ENCODE data around the gene ARID5A. TPM values are rescaled to one million over a fixed set of nuclear protein-coding genes. Genes with fewer than 3 reads are reported as not detected.

The ARID5A gene
- total and polyA plus RNA-seq, 2 donors (not counting 1 experiment from before 2014, with no cell fraction given), result 35.5 to 93.0 TPM

DNA sequence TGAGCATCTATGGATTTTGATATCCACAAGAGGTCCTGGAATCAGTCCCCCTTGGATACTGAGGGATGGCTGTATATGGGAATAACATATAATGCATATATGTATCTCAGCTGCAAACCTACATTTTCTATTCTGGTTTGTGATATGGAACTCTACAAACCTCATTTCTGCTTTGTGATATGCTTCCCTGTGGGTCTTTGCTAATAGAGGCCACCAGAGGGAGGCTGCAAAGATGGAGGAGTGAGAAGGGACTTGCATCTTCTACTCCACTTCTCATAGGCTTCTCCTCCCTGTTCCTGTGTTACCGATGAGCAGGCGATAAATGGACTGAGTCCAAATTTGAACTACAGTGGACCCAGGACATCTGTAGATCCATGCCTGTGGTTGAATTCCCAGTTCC is 37.8 kb downstream of the ARID5A start:
- Histone ChIP-seq H3K9me3 (ENCODE audit: control extremely low read depth in 1 of 3, control insufficient read depth in 2 of 3, insufficient read depth in 1 of 3, low read length in 2 of 3) (no peaks in the 10 kb centered on the region), H3K36me3 (replicated peaks in 1 of 2; ENCODE audit: control extremely low read depth in 1 of 2, control insufficient read depth in 1 of 2, extremely low read depth in 1 of 2, insufficient read depth in 2 of 2, low read length in 1 of 2) (no peaks in the 10 kb centered on the region), H3K27ac (ENCODE audit: low read length in 2 of 2) (no peak overlapping the region), H3K79me2 (ENCODE audit: control insufficient read depth, insufficient read depth, low read length) (no peaks in the 10 kb centered on the region), H2AFZ (ENCODE audit: insufficient read depth, low read depth, low read length, poor library complexity, severe bottlenecking) (no peak overlapping the region), H3K4me1 (ENCODE audit: control insufficient read depth in 2 of 2, insufficient read depth in 2 of 2, low read length in 2 of 2) (no peaks in the 10 kb centered on the region), H4K20me1 (ENCODE audit: control insufficient read depth, insufficient read depth, low read length, poor library complexity, severe bottlenecking) (no peaks in the 10 kb centered on the region), H3K4me2 (replicated peaks; ENCODE audit: low read depth, low read length, poor library complexity, severe bottlenecking) (no peak overlapping the region), H3K4me3 (ENCODE audit: control extremely low read depth in 1 of 5, extremely low read depth in 1 of 5, insufficient read depth in 1 of 5, low read depth in 2 of 5, low read length in 4 of 5) (no peak overlapping the region), H3K27me3 (replicated peaks in 1 of 4; ENCODE audit: control extremely low read depth in 1 of 4, control insufficient read depth in 3 of 4, insufficient read depth in 4 of 4, low read length in 3 of 4) (no peaks in the 10 kb centered on the region), H3K9ac (ENCODE audit: low read length) (no peak overlapping the region)
- ChIA-PET POLR2A (no interaction called here), CTCF (no interaction called here)
- Mint-ChIP-seq H3K4me3 (no peak overlapping the region), H3K27me3 (no peaks in the 10 kb centered on the region), H3K27ac (no peak overlapping the region), H3K9me3 (ENCODE audit: insufficient read depth) (no peaks in the 10 kb centered on the region), H3K4me1 (no peaks in the 10 kb centered on the region)
- ATAC-seq (ENCODE audit: low read depth), result no peak
- intact Hi-C loops (cut with micrococcal nuclease), result no loop called here
- TF ChIP-seq, protein P1, sequence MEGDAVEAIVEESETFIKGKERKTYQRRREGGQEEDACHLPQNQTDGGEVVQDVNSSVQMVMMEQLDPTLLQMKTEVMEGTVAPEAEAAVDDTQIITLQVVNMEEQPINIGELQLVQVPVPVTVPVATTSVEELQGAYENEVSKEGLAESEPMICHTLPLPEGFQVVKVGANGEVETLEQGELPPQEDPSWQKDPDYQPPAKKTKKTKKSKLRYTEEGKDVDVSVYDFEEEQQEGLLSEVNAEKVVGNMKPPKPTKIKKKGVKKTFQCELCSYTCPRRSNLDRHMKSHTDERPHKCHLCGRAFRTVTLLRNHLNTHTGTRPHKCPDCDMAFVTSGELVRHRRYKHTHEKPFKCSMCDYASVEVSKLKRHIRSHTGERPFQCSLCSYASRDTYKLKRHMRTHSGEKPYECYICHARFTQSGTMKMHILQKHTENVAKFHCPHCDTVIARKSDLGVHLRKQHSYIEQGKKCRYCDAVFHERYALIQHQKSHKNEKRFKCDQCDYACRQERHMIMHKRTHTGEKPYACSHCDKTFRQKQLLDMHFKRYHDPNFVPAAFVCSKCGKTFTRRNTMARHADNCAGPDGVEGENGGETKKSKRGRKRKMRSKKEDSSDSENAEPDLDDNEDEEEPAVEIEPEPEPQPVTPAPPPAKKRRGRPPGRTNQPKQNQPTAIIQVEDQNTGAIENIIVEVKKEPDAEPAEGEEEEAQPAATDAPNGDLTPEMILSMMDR (IDR thresholded peaks at IDR 0.05), result no peak
- TF ChIP-seq EZH2 (IDR thresholded peaks at IDR 0.05; ENCODE audit: borderline replicate concordance, insufficient read depth, low read depth, low read length, poor library complexity, severe bottlenecking), result no peak
- WGBS (ENCODE audit: insufficient coverage), result 83% methylated on average over 1 of the region's 2 CpGs
- no peak for DNase-seq

DNA sequence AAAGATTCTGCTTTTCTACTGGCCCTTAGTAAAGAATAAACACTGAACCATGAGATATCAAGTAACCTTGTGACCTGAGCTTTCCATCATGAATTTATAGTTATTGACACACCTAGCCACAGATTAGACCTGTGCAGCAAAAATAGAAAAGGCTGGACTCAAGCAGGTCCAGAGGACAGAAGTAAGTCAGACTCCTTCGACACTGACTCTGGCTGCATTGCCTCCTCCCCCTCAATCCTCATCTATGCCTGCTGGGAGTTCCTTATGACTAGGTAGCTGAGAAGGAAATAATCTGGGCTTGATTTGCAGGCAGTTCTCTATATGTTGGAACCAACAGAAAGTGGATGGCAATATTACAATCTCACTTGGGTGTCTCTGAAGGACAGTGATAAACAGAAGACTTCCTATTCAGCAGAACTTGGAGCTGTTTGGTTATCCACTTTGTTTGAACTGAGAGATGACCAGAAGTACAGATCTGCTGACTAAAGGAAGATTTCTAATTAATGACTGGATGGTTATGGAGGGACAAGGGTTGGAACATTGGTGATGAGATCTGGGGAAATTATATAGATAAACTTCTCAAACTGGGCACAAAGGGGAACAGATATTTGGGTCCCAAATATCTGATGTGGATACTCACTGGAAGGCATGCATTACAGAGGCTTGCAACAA is 39.4 kb downstream of the ARID5A start:
- no peak overlapping the region for H3K4me2 ChIP-seq (replicated peaks; ENCODE audit: low read depth, low read length, poor library complexity, severe bottlenecking)
- no peaks in the 10 kb centered on the region for H3K4me1 ChIP-seq (ENCODE audit: control insufficient read depth in 2 of 2, insufficient read depth in 2 of 2, low read length in 2 of 2)
- H3K4me3 ChIP-seq (ENCODE audit: control extremely low read depth in 1 of 5, extremely low read depth in 1 of 5, insufficient read depth in 1 of 5, low read depth in 2 of 5, low read length in 4 of 5), result no peak overlapping the region
- no peaks in the 10 kb centered on the region for H4K20me1 ChIP-seq (ENCODE audit: control insufficient read depth, insufficient read depth, low read length, poor library complexity, severe bottlenecking)
- no peak overlapping the region for H2AFZ ChIP-seq (ENCODE audit: insufficient read depth, low read depth, low read length, poor library complexity, severe bottlenecking)
- Mint-ChIP-seq H3K4me3 (no peak overlapping the region), H3K27ac (no peak overlapping the region), H3K27me3 (no peaks in the 10 kb centered on the region), H3K9me3 (ENCODE audit: insufficient read depth) (no peaks in the 10 kb centered on the region), H3K4me1 (no peaks in the 10 kb centered on the region)
- no peaks in the 10 kb centered on the region for H3K9me3 ChIP-seq (ENCODE audit: control extremely low read depth in 1 of 3, control insufficient read depth in 2 of 3, insufficient read depth in 1 of 3, low read length in 2 of 3)
- ATAC-seq (ENCODE audit: low read depth) (no peak), DNase-seq (no peak)
- ChIA-PET POLR2A (no interaction called here), CTCF (no interaction called here)
- H3K9ac ChIP-seq (ENCODE audit: low read length), result no peak overlapping the region
- no peaks in the 10 kb centered on the region for H3K79me2 ChIP-seq (ENCODE audit: control insufficient read depth, insufficient read depth, low read length)
- intact Hi-C loops (cut with micrococcal nuclease), result no loop called here
- H3K27me3 ChIP-seq (replicated peaks in 1 of 4; ENCODE audit: control extremely low read depth in 1 of 4, control insufficient read depth in 3 of 4, insufficient read depth in 4 of 4, low read length in 3 of 4), result no peaks in the 10 kb centered on the region
- H3K27ac ChIP-seq (ENCODE audit: low read length in 2 of 2), result no peak overlapping the region
- TF ChIP-seq, protein P1 (IDR thresholded peaks at IDR 0.05), result no peak
- TF ChIP-seq EZH2 (IDR thresholded peaks at IDR 0.05; ENCODE audit: borderline replicate concordance, insufficient read depth, low read depth, low read length, poor library complexity, severe bottlenecking), result no peak
- no peaks in the 10 kb centered on the region for H3K36me3 ChIP-seq (replicated peaks in 1 of 2; ENCODE audit: control extremely low read depth in 1 of 2, control insufficient read depth in 1 of 2, extremely low read depth in 1 of 2, insufficient read depth in 2 of 2, low read length in 1 of 2)
- WGBS (ENCODE audit: insufficient coverage), result no CpG with 5 or more reads among the region's 1 CpG

Data from B cell (primary cell).